Measurements from ENCODE around the gene WDFY1.
A peak's percentile ranks its signal among the peaks of the same experiment; 100 is the strongest.

Gene WDFY1

DNA sequence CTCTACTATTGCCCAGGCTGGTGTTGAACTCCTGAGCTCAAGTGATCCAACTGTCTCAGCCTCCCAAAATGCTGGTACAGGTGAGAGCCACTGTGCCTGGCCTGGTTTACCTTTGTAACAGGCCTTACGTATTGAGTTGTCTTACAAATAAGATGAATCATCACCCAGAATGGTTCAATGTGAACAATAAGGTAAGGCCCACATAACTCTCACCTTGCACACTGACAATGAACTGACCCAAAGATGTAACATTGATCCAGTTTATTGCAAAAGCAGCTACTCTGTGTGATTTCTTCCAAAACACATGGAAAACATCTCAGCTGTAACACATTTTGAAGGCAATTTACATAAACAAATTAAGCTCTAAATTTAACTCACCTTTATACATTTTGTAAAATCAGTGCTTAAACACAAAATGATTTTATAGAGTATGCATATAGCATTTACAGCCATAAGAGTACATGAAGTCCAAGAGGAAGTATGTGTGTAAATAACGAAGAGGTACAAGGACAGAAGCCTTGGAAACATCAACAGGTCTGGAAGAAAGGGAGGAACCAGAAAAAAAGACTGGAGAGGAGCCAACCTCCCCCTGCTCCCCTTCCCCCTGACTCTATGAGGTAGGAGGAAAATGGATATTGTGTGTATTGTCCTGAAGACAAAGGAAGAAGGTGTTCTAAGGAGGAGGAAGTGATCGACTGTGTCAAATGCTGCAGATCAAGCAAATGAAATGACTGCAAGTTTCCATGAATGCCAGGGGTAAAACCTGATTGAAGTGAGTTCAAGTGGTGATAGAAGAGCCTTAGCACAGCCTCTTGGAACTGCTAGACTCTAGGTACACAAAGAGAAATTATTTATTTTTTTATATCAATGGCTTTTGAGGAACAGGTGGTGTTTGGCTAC lies 5.6 kb upstream of the WDFY1 start:
- TF ChIP-seq, protein P1, sequence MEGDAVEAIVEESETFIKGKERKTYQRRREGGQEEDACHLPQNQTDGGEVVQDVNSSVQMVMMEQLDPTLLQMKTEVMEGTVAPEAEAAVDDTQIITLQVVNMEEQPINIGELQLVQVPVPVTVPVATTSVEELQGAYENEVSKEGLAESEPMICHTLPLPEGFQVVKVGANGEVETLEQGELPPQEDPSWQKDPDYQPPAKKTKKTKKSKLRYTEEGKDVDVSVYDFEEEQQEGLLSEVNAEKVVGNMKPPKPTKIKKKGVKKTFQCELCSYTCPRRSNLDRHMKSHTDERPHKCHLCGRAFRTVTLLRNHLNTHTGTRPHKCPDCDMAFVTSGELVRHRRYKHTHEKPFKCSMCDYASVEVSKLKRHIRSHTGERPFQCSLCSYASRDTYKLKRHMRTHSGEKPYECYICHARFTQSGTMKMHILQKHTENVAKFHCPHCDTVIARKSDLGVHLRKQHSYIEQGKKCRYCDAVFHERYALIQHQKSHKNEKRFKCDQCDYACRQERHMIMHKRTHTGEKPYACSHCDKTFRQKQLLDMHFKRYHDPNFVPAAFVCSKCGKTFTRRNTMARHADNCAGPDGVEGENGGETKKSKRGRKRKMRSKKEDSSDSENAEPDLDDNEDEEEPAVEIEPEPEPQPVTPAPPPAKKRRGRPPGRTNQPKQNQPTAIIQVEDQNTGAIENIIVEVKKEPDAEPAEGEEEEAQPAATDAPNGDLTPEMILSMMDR (IDR thresholded peaks at IDR 0.05; ENCODE audit: extremely low read depth, insufficient read depth, missing control alignments), result no peak
- no peak for DNase-seq (ENCODE audit: low spot score)
- in situ Hi-C loops (cut with MboI; ENCODE audit: low pct_unique_long_range_greater_than_20kb, low sequenced_read_pairs, unreplicated experiment), result loop anchor here (10.0 kb wide), 1 partner anchor 176 kb away; no protein-coding TSS in a partner anchor

DNA sequence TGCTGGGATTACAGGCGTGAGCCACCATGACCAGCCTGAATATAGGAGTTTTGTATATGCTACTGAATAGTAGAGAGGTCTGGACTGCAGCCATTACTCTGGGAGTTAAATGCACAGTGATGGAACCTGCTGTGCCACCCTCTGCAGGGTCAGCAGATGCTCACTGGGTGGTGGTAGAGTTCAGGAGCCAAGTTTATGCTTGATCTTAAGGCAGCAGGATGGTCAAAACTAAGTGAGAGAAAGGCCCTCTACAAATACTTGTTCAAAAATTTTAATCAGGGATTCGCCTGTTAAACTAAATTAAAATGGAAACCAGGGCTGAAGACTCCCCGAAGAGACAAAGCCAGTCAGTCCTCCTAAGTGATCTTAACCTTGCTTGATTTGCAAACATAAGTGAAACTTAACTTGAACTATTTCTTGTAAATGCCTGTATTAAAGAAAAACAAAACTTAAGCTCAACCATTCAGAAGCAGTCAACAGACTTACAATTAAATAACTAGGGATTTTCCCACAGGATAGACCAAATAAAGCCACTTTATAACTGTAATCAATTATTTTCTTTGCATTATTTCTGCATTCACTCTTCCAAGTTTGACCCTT lies 4.2 kb upstream of the WDFY1 start:
- DNase-seq (ENCODE audit: low spot score), result no peak
- TF ChIP-seq, protein P1 (IDR thresholded peaks at IDR 0.05; ENCODE audit: extremely low read depth, insufficient read depth, missing control alignments), result peak; percentile 19
- in situ Hi-C loops (cut with MboI; ENCODE audit: low pct_unique_long_range_greater_than_20kb, low sequenced_read_pairs, unreplicated experiment), result no loop called here

DNA sequence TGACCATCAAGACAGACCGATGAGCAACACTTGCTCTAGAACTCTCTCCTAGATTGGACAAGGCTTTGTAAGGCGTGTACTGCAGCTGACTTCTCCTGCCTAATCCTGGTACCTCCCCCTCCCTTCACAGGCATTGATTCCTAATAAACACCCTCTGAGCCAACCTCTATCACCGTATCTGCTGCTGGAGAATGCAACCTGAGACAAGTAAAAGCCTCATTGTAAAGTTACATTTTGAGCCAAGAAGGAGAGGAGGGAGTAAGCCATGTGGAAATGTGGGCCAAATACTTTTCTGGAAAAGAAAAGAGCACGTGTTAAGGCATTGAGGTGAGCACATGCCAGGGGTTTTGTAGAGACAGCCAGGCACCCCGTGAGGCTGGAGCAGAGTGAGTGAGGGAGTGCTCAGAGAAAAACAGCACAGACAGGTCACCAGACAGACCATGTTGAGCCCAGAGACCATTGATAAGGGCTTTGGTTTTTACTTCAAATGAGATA lies 2.6 kb upstream of the WDFY1 start:
- TF ChIP-seq, protein P1 (IDR thresholded peaks at IDR 0.05; ENCODE audit: extremely low read depth, insufficient read depth, missing control alignments), result no peak
- in situ Hi-C loops (cut with MboI; ENCODE audit: low pct_unique_long_range_greater_than_20kb, low sequenced_read_pairs, unreplicated experiment), result no loop called here
- no peak for DNase-seq (ENCODE audit: low spot score)

DNA sequence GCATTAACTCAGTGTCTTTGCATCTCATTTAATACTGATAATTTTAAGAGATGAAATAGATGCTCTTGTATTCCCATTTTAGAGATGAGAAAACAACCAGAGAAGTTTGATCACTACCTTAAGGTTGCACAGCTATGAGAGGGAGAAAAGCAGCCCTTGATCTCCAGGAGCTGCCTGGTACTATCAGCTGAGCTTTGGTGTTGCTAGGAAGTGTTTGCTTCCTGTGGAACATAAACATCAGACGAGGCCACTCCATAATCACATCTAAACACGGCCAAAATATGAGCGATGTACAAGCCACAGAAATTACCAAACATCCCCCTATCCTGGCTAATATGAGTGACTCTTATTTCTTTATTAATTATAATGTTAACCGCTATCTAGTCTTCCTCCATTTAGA lies 620 bp upstream of the WDFY1 start:
- TF ChIP-seq, protein P1 (IDR thresholded peaks at IDR 0.05; ENCODE audit: extremely low read depth, insufficient read depth, missing control alignments), result no peak
- in situ Hi-C loops (cut with MboI; ENCODE audit: low pct_unique_long_range_greater_than_20kb, low sequenced_read_pairs, unreplicated experiment), result no loop called here
- no peak for DNase-seq (ENCODE audit: low spot score)

DNA sequence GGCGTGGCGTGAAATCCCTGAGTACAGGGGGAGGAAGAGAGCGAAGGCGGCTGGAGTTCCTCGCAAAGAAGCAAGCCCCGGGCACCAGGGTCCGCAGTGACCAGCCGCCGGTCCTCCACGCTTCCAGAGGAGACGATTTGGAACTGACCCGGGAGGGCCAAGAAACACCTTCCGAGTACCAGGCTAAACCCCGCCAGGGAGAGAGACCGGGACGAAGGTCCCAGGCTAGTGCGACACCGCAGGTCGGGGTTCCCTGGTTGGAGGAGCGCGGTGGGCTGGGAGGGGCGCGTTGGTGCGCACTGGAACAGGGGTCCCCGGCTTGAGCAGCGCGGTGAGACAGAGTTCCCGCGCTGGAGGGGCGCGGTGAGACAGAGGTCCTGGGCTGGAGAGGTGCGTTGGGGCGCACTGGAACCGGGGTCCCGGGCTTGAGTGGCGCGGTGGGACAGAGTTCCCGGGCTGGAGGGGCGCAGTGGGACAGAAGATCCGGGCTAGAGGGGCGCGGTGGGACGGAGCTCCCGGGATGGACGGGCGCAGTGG lies 901 bp downstream of the WDFY1 start:
- TF ChIP-seq, protein P1 (IDR thresholded peaks at IDR 0.05; ENCODE audit: extremely low read depth, insufficient read depth, missing control alignments), result no peak
- DNase-seq (ENCODE audit: low spot score), result peak; percentile 50
- in situ Hi-C loops (cut with MboI; ENCODE audit: low pct_unique_long_range_greater_than_20kb, low sequenced_read_pairs, unreplicated experiment), result no loop called here

DNA sequence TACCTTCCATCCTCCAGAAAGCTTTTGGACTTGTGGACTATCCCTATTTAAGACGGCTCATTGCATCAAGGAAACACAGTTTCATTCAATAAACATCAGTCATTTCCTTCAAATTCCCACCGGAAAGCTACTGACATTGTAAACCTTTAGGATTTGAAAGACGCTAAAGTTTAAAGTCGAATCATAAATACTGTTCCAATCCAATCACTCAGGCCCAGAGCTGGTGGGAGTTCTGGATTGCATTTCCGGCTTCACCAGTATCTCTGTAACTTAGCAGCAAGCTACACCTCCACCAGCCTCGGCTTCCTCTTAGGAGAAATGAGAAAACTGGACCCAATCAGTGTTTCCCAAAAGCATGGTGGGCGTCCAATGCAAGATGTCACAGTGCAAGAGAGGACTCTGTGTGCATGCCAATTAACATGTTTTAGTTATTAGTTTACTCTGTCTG lies 1.6 kb downstream of the WDFY1 start:
- in situ Hi-C loops (cut with MboI; ENCODE audit: low pct_unique_long_range_greater_than_20kb, low sequenced_read_pairs, unreplicated experiment), result no loop called here
- DNase-seq (ENCODE audit: low spot score), result peak; percentile 26
- TF ChIP-seq, protein P1 (IDR thresholded peaks at IDR 0.05; ENCODE audit: extremely low read depth, insufficient read depth, missing control alignments), result no peak
